ENCODE results near the gene MND1.

The MND1 gene

DNA sequence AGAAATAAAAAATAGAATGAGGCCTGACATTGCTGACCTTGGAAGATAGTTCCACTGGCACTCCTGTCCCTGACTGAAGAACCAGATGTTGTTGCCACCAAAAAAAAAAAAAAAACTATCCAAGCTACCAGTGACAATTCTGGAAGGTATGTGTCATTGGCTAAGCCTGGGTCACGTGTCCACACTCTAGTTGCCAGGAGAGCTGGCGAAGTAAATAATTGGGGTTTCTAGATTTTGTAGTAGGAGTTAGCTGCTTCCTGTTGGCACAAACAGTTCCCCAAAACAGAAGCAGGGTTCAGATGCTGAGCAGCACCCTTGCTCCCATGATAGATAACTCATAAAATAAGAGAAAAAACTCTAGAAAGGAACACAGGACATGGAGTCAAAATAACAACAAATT, 20.5 kb downstream of the MND1 start:
- Histone ChIP-seq H3K4me3 (ENCODE audit: low read length in 2 of 2) (no peak overlapping the region), H3K27ac (replicated peaks; ENCODE audit: low read length) (no peak overlapping the region), H2BK5ac (ENCODE audit: low read length) (no peak overlapping the region), H3K27me3 (ENCODE audit: control insufficient read depth in 3 of 3, insufficient read depth in 3 of 3, low read depth in 1 of 3, low read length in 3 of 3) (no peaks in the 10 kb centered on the region), H3K4ac (ENCODE audit: low read length) (no peak overlapping the region), H4K91ac (ENCODE audit: low read depth, low read length, poor library complexity) (no peak overlapping the region), H3K79me1 (ENCODE audit: low read depth, low read length) (no peaks in the 10 kb centered on the region), H4K8ac (ENCODE audit: low read depth, low read length) (no peak overlapping the region), H3K9me3 (replicated peaks in 1 of 2; ENCODE audit: control insufficient read depth in 2 of 2, insufficient read depth in 1 of 2, low read depth in 1 of 2, low read length in 2 of 2) (peaks cover 0 to 9% of the 10 kb centered on the region in 2 donors), H3K4me1 (ENCODE audit: control insufficient read depth in 2 of 2, insufficient read depth in 1 of 2, low read depth in 1 of 2, low read length in 2 of 2) (no peaks in the 10 kb centered on the region), H2BK15ac (ENCODE audit: low read length) (no peak overlapping the region), H3K18ac (ENCODE audit: low read length) (no peak overlapping the region), H3K9ac (ENCODE audit: low read depth, low read length, poor library complexity) (no peak overlapping the region), H2AK5ac (ENCODE audit: low read depth, low read length) (no peak overlapping the region), H3K4me2 (ENCODE audit: insufficient read depth, low read length, poor library complexity, severe bottlenecking) (no peak overlapping the region), H3K23ac (ENCODE audit: low read depth, low read length, poor library complexity) (no peak overlapping the region), H2BK12ac (ENCODE audit: low read length) (no peak overlapping the region), H3K14ac (ENCODE audit: low read length) (no peak overlapping the region), H3K36me3 (replicated peaks in 1 of 2; ENCODE audit: control insufficient read depth in 2 of 2, insufficient read depth in 2 of 2, low read length in 2 of 2) (peaks cover 0 to 97% of the 10 kb centered on the region in 2 donors), H2AFZ (ENCODE audit: low read length) (no peak overlapping the region), H2BK120ac (ENCODE audit: low read depth, low read length) (no peak overlapping the region)
- no CpG with 5 or more reads among the region's 2 CpGs for WGBS, 2 donors (ENCODE audit: extremely low coverage in 2 of 2, insufficient read length in 2 of 2, insufficient replicate concordance in 1 of 2)
- no peak for DNase-seq (ENCODE audit: low spot score)

DNA sequence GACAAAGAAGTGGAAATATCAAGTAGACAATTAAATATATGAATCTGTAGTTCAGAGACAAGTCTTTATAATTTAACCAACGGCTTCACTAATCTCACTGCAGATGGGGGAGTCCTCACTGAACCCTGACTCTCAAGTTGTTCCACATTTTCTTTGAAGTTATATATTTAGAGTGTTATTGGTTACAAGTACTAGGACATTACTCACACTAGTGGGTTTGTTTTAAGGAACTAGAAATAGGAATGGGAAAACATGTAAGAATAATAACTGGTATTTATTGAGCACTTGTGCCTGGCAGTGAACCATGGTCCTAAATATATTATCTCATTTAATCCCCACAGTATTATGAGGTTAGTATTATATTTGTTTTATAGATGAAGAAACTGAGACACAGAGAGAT, 22.0 kb downstream of the MND1 start:
- no peak overlapping the region for H2BK15ac ChIP-seq (ENCODE audit: low read length)
- H3K23ac ChIP-seq (ENCODE audit: low read depth, low read length, poor library complexity): no peak overlapping the region
- H2AK5ac ChIP-seq (ENCODE audit: low read depth, low read length): no peak overlapping the region
- peaks cover 0 to 98% of the 10 kb centered on the region in 2 donors for H3K36me3 ChIP-seq (replicated peaks in 1 of 2; ENCODE audit: control insufficient read depth in 2 of 2, insufficient read depth in 2 of 2, low read length in 2 of 2)
- H2BK120ac ChIP-seq (ENCODE audit: low read depth, low read length): no peak overlapping the region
- H2AFZ ChIP-seq (ENCODE audit: low read length): no peak overlapping the region
- H3K14ac ChIP-seq (ENCODE audit: low read length): no peak overlapping the region
- H3K4me2 ChIP-seq (ENCODE audit: insufficient read depth, low read length, poor library complexity, severe bottlenecking): no peak overlapping the region
- H4K8ac ChIP-seq (ENCODE audit: low read depth, low read length): no peak overlapping the region
- H2BK12ac ChIP-seq (ENCODE audit: low read length): no peak overlapping the region
- no peak for DNase-seq (ENCODE audit: low spot score)
- no peaks in the 10 kb centered on the region for H3K79me1 ChIP-seq (ENCODE audit: low read depth, low read length)
- no peak overlapping the region for H3K9ac ChIP-seq (ENCODE audit: low read depth, low read length, poor library complexity)
- no peak overlapping the region for H2BK5ac ChIP-seq (ENCODE audit: low read length)
- H3K18ac ChIP-seq (ENCODE audit: low read length): no peak overlapping the region
- WGBS, 2 donors (ENCODE audit: extremely low coverage in 2 of 2, insufficient read length in 2 of 2, insufficient replicate concordance in 1 of 2): no CpG with 5 or more reads among the region's 1 CpG
- H3K27me3 ChIP-seq (ENCODE audit: control insufficient read depth in 3 of 3, insufficient read depth in 3 of 3, low read depth in 1 of 3, low read length in 3 of 3): no peaks in the 10 kb centered on the region
- no peak overlapping the region for H3K4ac ChIP-seq (ENCODE audit: low read length)
- no peak overlapping the region for H3K27ac ChIP-seq (replicated peaks; ENCODE audit: low read length)
- no peak overlapping the region for H4K91ac ChIP-seq (ENCODE audit: low read depth, low read length, poor library complexity)
- no peaks in the 10 kb centered on the region for H3K4me1 ChIP-seq (ENCODE audit: control insufficient read depth in 2 of 2, insufficient read depth in 1 of 2, low read depth in 1 of 2, low read length in 2 of 2)
- no peak overlapping the region for H3K4me3 ChIP-seq (ENCODE audit: low read length in 2 of 2)
- peaks cover 0 to 16% of the 10 kb centered on the region in 2 donors for H3K9me3 ChIP-seq (replicated peaks in 1 of 2; ENCODE audit: control insufficient read depth in 2 of 2, insufficient read depth in 1 of 2, low read depth in 1 of 2, low read length in 2 of 2)

GRCh38 chr4:153367092-153367491, 22.6 kb downstream of the MND1 start:
- Histone ChIP-seq H3K23ac (ENCODE audit: low read depth, low read length, poor library complexity) (no peak overlapping the region), H3K4me3 (ENCODE audit: low read length in 2 of 2) (no peak overlapping the region), H2BK120ac (ENCODE audit: low read depth, low read length) (no peak overlapping the region), H3K27me3 (ENCODE audit: control insufficient read depth in 3 of 3, insufficient read depth in 3 of 3, low read depth in 1 of 3, low read length in 3 of 3) (no peaks in the 10 kb centered on the region), H3K4ac (ENCODE audit: low read length) (no peak overlapping the region), H4K91ac (ENCODE audit: low read depth, low read length, poor library complexity) (no peak overlapping the region), H2AFZ (ENCODE audit: low read length) (no peak overlapping the region), H2AK5ac (ENCODE audit: low read depth, low read length) (no peak overlapping the region), H3K14ac (ENCODE audit: low read length) (no peak overlapping the region), H3K27ac (replicated peaks; ENCODE audit: low read length) (no peak overlapping the region), H4K8ac (ENCODE audit: low read depth, low read length) (no peak overlapping the region), H3K9ac (ENCODE audit: low read depth, low read length, poor library complexity) (no peak overlapping the region), H3K4me2 (ENCODE audit: insufficient read depth, low read length, poor library complexity, severe bottlenecking) (no peak overlapping the region), H2BK12ac (ENCODE audit: low read length) (no peak overlapping the region), H2BK5ac (ENCODE audit: low read length) (no peak overlapping the region), H3K36me3 (replicated peaks in 1 of 2; ENCODE audit: control insufficient read depth in 2 of 2, insufficient read depth in 2 of 2, low read length in 2 of 2) (peaks cover 0 to 99% of the 10 kb centered on the region in 2 donors), H3K79me1 (ENCODE audit: low read depth, low read length) (no peaks in the 10 kb centered on the region), H3K18ac (ENCODE audit: low read length) (no peak overlapping the region), H3K9me3 (replicated peaks in 1 of 2; ENCODE audit: control insufficient read depth in 2 of 2, insufficient read depth in 1 of 2, low read depth in 1 of 2, low read length in 2 of 2) (peaks cover 0 to 23% of the 10 kb centered on the region in 2 donors), H2BK15ac (ENCODE audit: low read length) (no peak overlapping the region), H3K4me1 (ENCODE audit: control insufficient read depth in 2 of 2, insufficient read depth in 1 of 2, low read depth in 1 of 2, low read length in 2 of 2) (no peaks in the 10 kb centered on the region)
- WGBS, 2 donors (ENCODE audit: extremely low coverage in 2 of 2, insufficient read length in 2 of 2, insufficient replicate concordance in 1 of 2): no CpG with 5 or more reads among the region's 1 CpG
- no peak for DNase-seq (ENCODE audit: low spot score)

- no peak for DNase-seq (ENCODE audit: low spot score)
- Histone ChIP-seq H4K91ac (ENCODE audit: low read depth, low read length, poor library complexity) (no peak overlapping the region), H3K9ac (ENCODE audit: low read depth, low read length, poor library complexity) (no peak overlapping the region), H2BK120ac (ENCODE audit: low read depth, low read length) (no peak overlapping the region), H2BK15ac (ENCODE audit: low read length) (no peak overlapping the region), H3K4me1 (ENCODE audit: control insufficient read depth in 2 of 2, insufficient read depth in 1 of 2, low read depth in 1 of 2, low read length in 2 of 2) (no peaks in the 10 kb centered on the region), H2AFZ (ENCODE audit: low read length) (no peak overlapping the region), H2AK5ac (ENCODE audit: low read depth, low read length) (no peak overlapping the region), H3K9me3 (replicated peaks in 1 of 2; ENCODE audit: control insufficient read depth in 2 of 2, insufficient read depth in 1 of 2, low read depth in 1 of 2, low read length in 2 of 2) (peaks cover 0 to 33% of the 10 kb centered on the region in 2 donors), H3K4me3 (ENCODE audit: low read length in 2 of 2) (no peak overlapping the region), H3K14ac (ENCODE audit: low read length) (no peak overlapping the region), H3K27ac (replicated peaks; ENCODE audit: low read length) (no peak overlapping the region), H3K23ac (ENCODE audit: low read depth, low read length, poor library complexity) (no peak overlapping the region), H3K4ac (ENCODE audit: low read length) (no peak overlapping the region), H4K8ac (ENCODE audit: low read depth, low read length) (no peak overlapping the region), H3K4me2 (ENCODE audit: insufficient read depth, low read length, poor library complexity, severe bottlenecking) (no peak overlapping the region), H2BK5ac (ENCODE audit: low read length) (no peak overlapping the region), H2BK12ac (ENCODE audit: low read length) (no peak overlapping the region), H3K36me3 (replicated peaks in 1 of 2; ENCODE audit: control insufficient read depth in 2 of 2, insufficient read depth in 2 of 2, low read length in 2 of 2) (peaks cover 0 to 93% of the 10 kb centered on the region in 2 donors), H3K79me1 (ENCODE audit: low read depth, low read length) (no peaks in the 10 kb centered on the region), H3K18ac (ENCODE audit: low read length) (no peak overlapping the region), H3K27me3 (ENCODE audit: control insufficient read depth in 3 of 3, insufficient read depth in 3 of 3, low read depth in 1 of 3, low read length in 3 of 3) (no peaks in the 10 kb centered on the region)
- WGBS, 2 donors (ENCODE audit: extremely low coverage in 2 of 2, insufficient read length in 2 of 2, insufficient replicate concordance in 1 of 2): no CpG with 5 or more reads among the region's 1 CpG
Observed at GRCh38 chr4:153369021-153369420, 24.5 kb downstream of the MND1 start.
